ENCODE measurements around the gene MRPL58.
"Not testable (repeated sequence)": the region's sequence is repeated elsewhere in the genome, so short reads cannot be mapped to it uniquely, and the experiment has no call there.

MRPL58 gene

GRCh38 chr17:74987418-74987908, 25.0 kb upstream of the MRPL58 start, which contains the start of gene CDR2L:
Gene CDR2L, plus strand, starts transcription at chr17:74987632. Its CDS starts 412 bp downstream, at chr17:74988044.
- peak; percentile 78 to 90 (median 80) for DNase-seq (ENCODE audit: low read depth in 3 of 3)

- peak in 1 of 3 donors; percentile 23 for DNase-seq (ENCODE audit: low read depth in 3 of 3)
Observed at GRCh38 chr17:74987909-74988711, 24.4 kb upstream of the MRPL58 start.

GRCh38 chr17:74990581-74991105, 21.8 kb upstream of the MRPL58 start:
- no peak for DNase-seq (ENCODE audit: low read depth in 3 of 3)

GRCh38 chr17:74992223-74992622, 20.2 kb upstream of the MRPL58 start:
- DNase-seq (ENCODE audit: low read depth in 3 of 3): no peak

- no peak for DNase-seq (ENCODE audit: low read depth in 3 of 3)
Observed at GRCh38 chr17:74994440-74994839, 18.0 kb upstream of the MRPL58 start.

- DNase-seq (ENCODE audit: low read depth in 3 of 3): no peak
Observed at GRCh38 chr17:74995847-74996246, 16.6 kb upstream of the MRPL58 start.

GRCh38 chr17:74998783-74999182, 13.7 kb upstream of the MRPL58 start:
- DNase-seq (ENCODE audit: low read depth in 3 of 3): no peak

- no peak for DNase-seq (ENCODE audit: low read depth in 3 of 3)
Observed at GRCh38 chr17:74999523-74999922, 12.9 kb upstream of the MRPL58 start.

- no peak for DNase-seq (ENCODE audit: low read depth in 3 of 3)
Observed at GRCh38 chr17:75001915-75002843, 10.3 kb upstream of the MRPL58 start.

GRCh38 chr17:75003070-75003956, 9.2 kb upstream of the MRPL58 start:
- no peak for DNase-seq (ENCODE audit: low read depth in 3 of 3)

GRCh38 chr17:75003957-75004355, 8.5 kb upstream of the MRPL58 start:
- no peak for DNase-seq (ENCODE audit: low read depth in 3 of 3)

GRCh38 chr17:75004371-75004770, 8.1 kb upstream of the MRPL58 start:
- DNase-seq (ENCODE audit: low read depth in 3 of 3): no peak

GRCh38 chr17:75005291-75005690, 7.2 kb upstream of the MRPL58 start:
- no peak for DNase-seq (ENCODE audit: low read depth in 3 of 3)

GRCh38 chr17:75006084-75006483, 6.4 kb upstream of the MRPL58 start:
- not testable (repeated sequence) for DNase-seq (ENCODE audit: low read depth in 3 of 3)

- DNase-seq (ENCODE audit: low read depth in 3 of 3): no peak
Observed at GRCh38 chr17:75006653-75007052, 5.8 kb upstream of the MRPL58 start.

GRCh38 chr17:75008373-75008772, 4.1 kb upstream of the MRPL58 start:
- DNase-seq (ENCODE audit: low read depth in 3 of 3): no peak

GRCh38 chr17:75009139-75009724, 3.2 kb upstream of the MRPL58 start:
- no peak for DNase-seq (ENCODE audit: low read depth in 3 of 3)

- no peak for DNase-seq (ENCODE audit: low read depth in 3 of 3)
Observed at GRCh38 chr17:75010683-75011400, 1.6 kb upstream of the MRPL58 start.

GRCh38 chr17:75011401-75012095, 922 bp upstream of the MRPL58 start:
- no peak for DNase-seq (ENCODE audit: low read depth in 3 of 3)

- DNase-seq (ENCODE audit: low read depth in 3 of 3): no peak
Observed at GRCh38 chr17:75012096-75012345, 449 bp upstream of the MRPL58 start.
